SK-N-SH treated with all-trans-retinoic acid at 6 μM for 48 hours (cell line): Measurements from ENCODE around the gene CDKN2B-AS1.

Experiments used
- ATAC-seq: fragments of 200-7000 bp; cut with Tn5 transposase; 3 replicates; pipeline ENCODE4 v1.9.1; 2020; ENCODE audit warnings: mild to moderate bottlenecking, moderate library complexity
- ARNTL ChIP-seq: fragments of 450-650 bp; formaldehyde crosslinking; IDR thresholded peaks from 2 replicates; pipeline ENCODE4 v1.5.0; 2020; ENCODE audit warnings: low read depth, mild to moderate bottlenecking, moderate library complexity, borderline replicate concordance
- BACH2 ChIP-seq: fragments of 250-450 bp; sonication (Bioruptor Pico); IDR thresholded peaks from 2 replicates; pipeline ENCODE4 v1.9.0; 2021; ENCODE audit warnings: mild to moderate bottlenecking, borderline replicate concordance
- CREB5 ChIP-seq: fragments of 250-450 bp; sonication (Bioruptor Pico); IDR thresholded peaks from 2 replicates; pipeline ENCODE4 v1.5.1; 2020; ENCODE audit warnings: low read depth, mild to moderate bottlenecking, moderate library complexity
- CSDC2 ChIP-seq: fragments of 250-450 bp; sonication (Bioruptor Pico); IDR thresholded peaks from 2 replicates; pipeline ENCODE4 v1.5.0; 2020; ENCODE audit warnings: mild to moderate bottlenecking, moderate library complexity
- CSRNP3 ChIP-seq: fragments of 250-450 bp; sonication (Bioruptor Pico); IDR thresholded peaks from 2 replicates; pipeline ENCODE4 v1.5.1; 2021; ENCODE audit warnings: mild to moderate bottlenecking, moderate library complexity
- ESRRG ChIP-seq: fragments of 250-450 bp; sonication (Bioruptor Pico); IDR thresholded peaks from 2 replicates; pipeline ENCODE4 v1.6.1; 2021; ENCODE audit warnings: mild to moderate bottlenecking
- GLIS3 ChIP-seq: fragments of 250-450 bp; sonication (Bioruptor Pico); IDR thresholded peaks from 2 replicates; pipeline ENCODE4 v1.5.0; 2020; ENCODE audit warnings: mild to moderate bottlenecking, moderate library complexity
- ISL1 ChIP-seq: fragments of 250-450 bp; sonication (Bioruptor Pico); IDR thresholded peaks from 2 replicates; pipeline ENCODE4 v2.1.2; 2022; ENCODE audit warnings: mild to moderate bottlenecking, moderate library complexity
- OSR1 ChIP-seq: fragments of 250-450 bp; sonication (Bioruptor Pico); IDR thresholded peaks from 2 replicates; pipeline ENCODE4 v1.8.0; 2022; ENCODE audit warnings: moderate library complexity, mild to moderate bottlenecking, inconsistent platforms
- PATZ1 ChIP-seq: fragments of 250-450 bp; sonication (Bioruptor Pico); IDR thresholded peaks from 2 replicates; pipeline ENCODE4 v1.8.0; 2020; ENCODE audit warnings: mild to moderate bottlenecking, moderate library complexity, borderline replicate concordance
- POU6F1 ChIP-seq: fragments of 250-450 bp; sonication (Bioruptor Pico); IDR thresholded peaks from 2 replicates; pipeline ENCODE4 v1.8.0; 2021; ENCODE audit warnings: low read depth, mild to moderate bottlenecking, moderate library complexity, borderline replicate concordance
- PPARA ChIP-seq: fragments of 250-450 bp; sonication (Bioruptor Pico); IDR thresholded peaks from 2 replicates; pipeline ENCODE4 v1.5.0; 2020; ENCODE audit warnings: mild to moderate bottlenecking, borderline replicate concordance
- RARB ChIP-seq: fragments of 250-450 bp; sonication (Bioruptor Pico); IDR thresholded peaks from 2 replicates; pipeline ENCODE4 v1.8.0; 2021; ENCODE audit warnings: mild to moderate bottlenecking, moderate library complexity
- SNAI2 ChIP-seq: fragments of 250-450 bp; sonication (Bioruptor Pico); IDR thresholded peaks from 2 replicates; pipeline ENCODE4 v1.5.0; 2020; ENCODE audit warnings: mild to moderate bottlenecking, moderate library complexity
- ZC3H10 ChIP-seq: fragments of 250-450 bp; sonication (Bioruptor Pico); IDR thresholded peaks from 2 replicates; pipeline ENCODE4 v1.5.1; 2021; ENCODE audit warnings: mild to moderate bottlenecking, moderate library complexity
- ZFP3 ChIP-seq: fragments of 250-450 bp; sonication (Bioruptor Pico); IDR thresholded peaks from 2 replicates; pipeline ENCODE4 v1.5.0; 2020; ENCODE audit warnings: mild to moderate bottlenecking, moderate library complexity
- ZNF565 ChIP-seq: fragments of 450-650 bp; formaldehyde crosslinking; conservative IDR thresholded peaks from 2 replicates; pipeline ENCODE4 v1.5.0; 2020; ENCODE audit warnings: low read depth, mild to moderate bottlenecking, moderate library complexity
- ZNF70 ChIP-seq: fragments of 450-650 bp; formaldehyde crosslinking; IDR thresholded peaks from 2 replicates; pipeline ENCODE4 v1.5.0; 2020; ENCODE audit warnings: mild to moderate bottlenecking, moderate library complexity
- ZNF8 ChIP-seq: fragments of 450-650 bp; formaldehyde crosslinking; IDR thresholded peaks from 2 replicates; pipeline ENCODE4 v1.5.0; 2020; ENCODE audit warnings: mild to moderate bottlenecking, moderate library complexity

Gene CDKN2B-AS1

GRCh38 chr9:21983561-21983935, 11.0 kb upstream of the CDKN2B-AS1 start:
- no peak for ATAC-seq
- no peak for TF ChIP-seq PPARA
- TF ChIP-seq RARB (CRISPR knock-in tag) = no peak
- TF ChIP-seq, all 23 proteins: peak for 0

GRCh38 chr9:21984101-21984500, 10.5 kb upstream of the CDKN2B-AS1 start:
- no peak for ATAC-seq
- TF ChIP-seq ZC3H10 = no peak
- no peak for TF ChIP-seq PATZ1 (CRISPR knock-in tag)
- TF ChIP-seq RARB (CRISPR knock-in tag) = no peak
- no peak for TF ChIP-seq ISL1 (CRISPR knock-in tag)
- TF ChIP-seq POU6F1 (CRISPR knock-in tag) = no peak
- no peak for TF ChIP-seq ZNF70 (CRISPR knock-in tag)
- TF ChIP-seq SNAI2 = no peak
- TF ChIP-seq ZFP3 (CRISPR knock-in tag) = no peak
- no peak for TF ChIP-seq CSRNP3 (CRISPR knock-in tag)
- no peak for TF ChIP-seq OSR1 (CRISPR knock-in tag)
- TF ChIP-seq ZNF565 (CRISPR knock-in tag) = no peak
- TF ChIP-seq ZNF8 (CRISPR knock-in tag) = no peak

- TF ChIP-seq RARB (CRISPR knock-in tag) (no peak), PATZ1 (CRISPR knock-in tag) (no peak), GLIS3 (CRISPR knock-in tag) (no peak), ESRRG (CRISPR knock-in tag) (no peak)
- no peak for ATAC-seq
These were observed 8.5 kb upstream of the CDKN2B-AS1 start for GRCh38 chr9:21985964-21986667.

- TF ChIP-seq ZNF8 (CRISPR knock-in tag) (no peak), POU6F1 (CRISPR knock-in tag) (no peak), OSR1 (CRISPR knock-in tag) (no peak), ZNF70 (CRISPR knock-in tag) (no peak), RARB (CRISPR knock-in tag) (no peak), CREB5 (no peak), GLIS3 (CRISPR knock-in tag) (no peak), ARNTL (no peak), BACH2 (no peak), CSDC2 (no peak), PATZ1 (CRISPR knock-in tag) (no peak), SNAI2 (no peak)
- ATAC-seq = no peak
These were observed 6.3 kb upstream of the CDKN2B-AS1 start for GRCh38 chr9:21988056-21988990.
